ENCODE data around the gene KRT32. TPM values are rescaled to one million over a fixed set of nuclear protein-coding genes. Genes with fewer than 3 reads are reported as not detected.

The KRT32 gene
- total and polyA plus RNA-seq, 4 donors = not detected

DNA sequence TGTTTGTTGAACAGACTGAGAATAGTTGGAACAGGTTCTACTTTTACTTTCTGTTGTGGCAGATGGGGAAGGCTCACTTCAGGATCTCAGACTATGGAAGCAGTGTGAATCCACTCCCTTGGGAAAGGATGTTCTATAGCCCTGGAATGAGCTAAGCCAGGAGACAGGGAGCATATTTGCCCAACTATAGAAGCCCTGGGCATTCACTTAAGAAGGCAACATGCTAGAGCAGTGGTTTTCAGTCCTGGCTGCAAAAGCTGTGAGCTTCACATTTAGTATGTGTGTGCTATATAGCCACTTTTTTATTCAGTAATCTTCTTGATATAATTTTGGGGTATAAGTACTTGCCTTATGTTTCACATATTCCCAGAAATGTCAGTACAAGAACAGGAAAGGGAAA lies 1.2 kb upstream of the KRT32 start:
- Histone ChIP-seq H3K36me3 (ENCODE audit: control insufficient read depth, insufficient read depth, low read length) (no peaks in the 10 kb centered on the region), H3K4me3 (ENCODE audit: low read depth, low read length) (no peak overlapping the region), H3K4me1 (ENCODE audit: control insufficient read depth, insufficient read depth, low read length) (no peaks in the 10 kb centered on the region), H3K27me3 (ENCODE audit: control insufficient read depth, insufficient read depth, low read length) (no peaks in the 10 kb centered on the region), H3K9me3 (ENCODE audit: control insufficient read depth, insufficient read depth, low read length) (no peaks in the 10 kb centered on the region), H3K27ac (ENCODE audit: low read depth, low read length) (no peak overlapping the region)
- peak in 1 of 6 donors; percentile 58 for DNase-seq (ENCODE audit: low read depth in 4 of 6, low spot score in 6 of 6)

DNA sequence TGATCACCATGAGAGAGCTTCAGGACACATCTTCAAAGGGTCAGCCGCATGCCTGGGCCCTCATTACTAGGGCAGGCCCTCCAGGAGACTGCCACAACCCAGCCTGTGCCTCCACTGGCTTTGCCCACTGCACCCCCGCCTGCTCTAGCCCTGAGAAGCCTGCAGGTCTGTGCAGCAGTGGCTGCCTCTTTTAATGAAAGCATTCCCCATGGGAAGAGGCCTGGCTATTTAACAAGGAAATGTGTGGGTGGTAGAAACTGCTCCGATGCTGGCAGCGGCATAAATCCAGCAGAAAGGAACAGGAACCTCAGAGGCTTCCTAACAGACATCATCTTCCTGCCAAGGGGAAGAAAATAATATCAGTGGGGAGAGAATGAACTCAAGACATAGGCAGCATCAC lies 375 bp upstream of the KRT32 start:
- no peak overlapping the region for H3K27ac ChIP-seq (ENCODE audit: low read depth, low read length)
- 70% methylated on average over 2 of the region's 4 CpGs for WGBS (ENCODE audit: insufficient coverage)
- H3K4me3 ChIP-seq (ENCODE audit: low read depth, low read length) = no peak overlapping the region
- H3K27me3 ChIP-seq (ENCODE audit: control insufficient read depth, insufficient read depth, low read length) = no peaks in the 10 kb centered on the region
- H3K9me3 ChIP-seq (ENCODE audit: control insufficient read depth, insufficient read depth, low read length) = no peaks in the 10 kb centered on the region
- no peaks in the 10 kb centered on the region for H3K36me3 ChIP-seq (ENCODE audit: control insufficient read depth, insufficient read depth, low read length)
- no peaks in the 10 kb centered on the region for H3K4me1 ChIP-seq (ENCODE audit: control insufficient read depth, insufficient read depth, low read length)
- DNase-seq (ENCODE audit: low read depth in 4 of 6, low spot score in 6 of 6) = peak in 1 of 6 donors; percentile 10

DNA sequence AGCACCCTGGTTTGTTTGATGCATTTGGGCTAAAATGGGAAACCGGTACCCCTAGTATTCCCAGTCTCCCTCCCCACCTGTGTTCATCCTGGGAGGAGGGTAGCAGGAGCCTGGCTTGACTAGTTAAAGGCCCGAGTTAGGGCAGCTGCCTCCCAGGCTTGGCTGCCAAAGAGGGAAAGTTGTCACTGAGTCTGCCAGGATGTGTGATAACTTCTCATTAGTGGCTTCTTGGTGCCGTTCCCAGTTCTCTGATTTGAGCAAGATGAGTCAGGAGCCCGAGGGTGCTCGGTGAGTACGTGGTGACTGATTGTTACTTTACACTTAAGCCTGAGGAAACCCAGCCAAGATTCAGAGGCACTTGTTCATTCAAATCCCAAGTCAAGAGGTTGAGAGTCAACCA lies 2.5 kb downstream of the KRT32 start:
- peak in 2 of 6 donors; percentile 70 to 96 for DNase-seq (ENCODE audit: low read depth in 4 of 6, low spot score in 6 of 6)
- H3K27me3 ChIP-seq (ENCODE audit: control insufficient read depth, insufficient read depth, low read length) = no peaks in the 10 kb centered on the region
- H3K4me3 ChIP-seq (ENCODE audit: low read depth, low read length) = no peak overlapping the region
- no peaks in the 10 kb centered on the region for H3K9me3 ChIP-seq (ENCODE audit: control insufficient read depth, insufficient read depth, low read length)
- no peak overlapping the region for H3K27ac ChIP-seq (ENCODE audit: low read depth, low read length)
- 41% methylated on average over 5 of the region's 6 CpGs for WGBS (ENCODE audit: insufficient coverage)
- no peaks in the 10 kb centered on the region for H3K36me3 ChIP-seq (ENCODE audit: control insufficient read depth, insufficient read depth, low read length)
- H3K4me1 ChIP-seq (ENCODE audit: control insufficient read depth, insufficient read depth, low read length) = peaks cover 4% of the 10 kb centered on the region

DNA sequence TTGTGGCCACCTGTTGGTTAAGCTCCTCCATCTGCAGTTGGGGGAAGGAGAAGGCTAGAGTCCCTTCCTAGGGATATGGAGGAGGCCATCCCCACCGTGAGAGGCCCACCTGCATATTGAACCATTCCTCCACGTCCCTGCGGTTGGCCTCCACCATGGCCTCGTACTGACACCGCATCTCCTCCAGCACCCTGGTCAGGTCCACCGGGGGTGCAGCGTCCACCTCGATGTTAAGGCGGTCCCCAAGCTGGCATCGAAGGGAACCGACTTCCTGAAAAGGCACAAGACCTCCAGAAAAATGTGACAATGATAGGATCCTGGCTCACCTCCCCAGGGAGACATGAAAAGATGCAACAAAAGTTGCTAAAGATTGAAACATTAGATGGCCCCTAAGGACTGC lies 3.0 kb downstream of the KRT32 start:
- H3K9me3 ChIP-seq (ENCODE audit: control insufficient read depth, insufficient read depth, low read length) = no peaks in the 10 kb centered on the region
- no peak for DNase-seq (ENCODE audit: low read depth in 4 of 6, low spot score in 6 of 6)
- H3K27me3 ChIP-seq (ENCODE audit: control insufficient read depth, insufficient read depth, low read length) = no peaks in the 10 kb centered on the region
- no peak overlapping the region for H3K27ac ChIP-seq (ENCODE audit: low read depth, low read length)
- WGBS (ENCODE audit: insufficient coverage) = 94% methylated on average over 10 of the region's 11 CpGs
- H3K4me1 ChIP-seq (ENCODE audit: control insufficient read depth, insufficient read depth, low read length) = peaks cover 4% of the 10 kb centered on the region
- H3K36me3 ChIP-seq (ENCODE audit: control insufficient read depth, insufficient read depth, low read length) = no peaks in the 10 kb centered on the region
- no peak overlapping the region for H3K4me3 ChIP-seq (ENCODE audit: low read depth, low read length)

DNA sequence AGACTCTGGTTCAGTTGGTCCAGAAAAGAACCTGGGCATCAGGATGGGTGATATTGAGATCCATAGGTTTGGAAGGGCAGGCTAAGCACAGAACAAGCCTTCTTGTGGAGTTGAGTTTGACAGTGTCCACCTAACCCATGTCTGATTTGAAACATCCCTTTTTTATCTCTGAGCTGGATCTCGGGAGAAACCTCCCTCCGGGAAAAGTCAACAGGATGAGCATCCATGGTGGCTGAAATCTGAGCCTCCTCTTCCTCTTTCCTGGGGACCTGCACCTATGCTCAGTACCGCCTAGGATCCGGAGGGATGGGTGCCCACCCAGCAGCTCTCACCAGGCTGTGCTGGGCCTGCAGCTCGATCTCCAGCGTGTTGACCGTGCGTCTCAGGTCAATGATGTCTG lies 3.4 kb downstream of the KRT32 start:
- no peak for DNase-seq (ENCODE audit: low read depth in 4 of 6, low spot score in 6 of 6)
- H3K9me3 ChIP-seq (ENCODE audit: control insufficient read depth, insufficient read depth, low read length) = no peaks in the 10 kb centered on the region
- no peak overlapping the region for H3K27ac ChIP-seq (ENCODE audit: low read depth, low read length)
- H3K36me3 ChIP-seq (ENCODE audit: control insufficient read depth, insufficient read depth, low read length) = no peaks in the 10 kb centered on the region
- H3K27me3 ChIP-seq (ENCODE audit: control insufficient read depth, insufficient read depth, low read length) = no peaks in the 10 kb centered on the region
- peaks cover 4% of the 10 kb centered on the region for H3K4me1 ChIP-seq (ENCODE audit: control insufficient read depth, insufficient read depth, low read length)
- H3K4me3 ChIP-seq (ENCODE audit: low read depth, low read length) = no peak overlapping the region
- 97% methylated on average over 8 of the region's 8 CpGs for WGBS (ENCODE audit: insufficient coverage)

DNA sequence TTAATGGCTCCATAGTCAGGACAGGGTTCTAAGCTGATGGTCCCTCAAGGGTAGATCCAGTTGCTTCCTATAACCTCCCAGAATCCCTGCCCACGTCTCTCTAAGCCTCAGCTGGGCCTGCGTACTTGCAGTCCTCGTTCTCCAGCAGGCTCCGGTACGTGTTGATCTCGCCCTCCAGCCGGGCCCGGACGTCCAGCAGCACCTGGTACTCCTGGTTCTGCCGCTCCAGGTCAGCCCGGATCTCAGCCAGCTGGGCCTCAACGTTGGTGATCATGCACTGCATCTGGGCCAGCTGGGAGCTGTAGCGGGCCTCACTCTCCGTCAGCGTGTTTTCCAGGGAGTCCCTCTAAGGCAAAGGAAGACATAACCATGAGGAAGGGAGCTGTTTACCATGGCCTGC lies 4.5 kb downstream of the KRT32 start:
- Histone ChIP-seq H3K27ac (ENCODE audit: low read depth, low read length) (no peak overlapping the region), H3K9me3 (ENCODE audit: control insufficient read depth, insufficient read depth, low read length) (no peaks in the 10 kb centered on the region), H3K27me3 (ENCODE audit: control insufficient read depth, insufficient read depth, low read length) (no peaks in the 10 kb centered on the region), H3K36me3 (ENCODE audit: control insufficient read depth, insufficient read depth, low read length) (no peaks in the 10 kb centered on the region), H3K4me3 (ENCODE audit: low read depth, low read length) (no peak overlapping the region), H3K4me1 (ENCODE audit: control insufficient read depth, insufficient read depth, low read length) (peaks cover 4% of the 10 kb centered on the region)
- WGBS (ENCODE audit: insufficient coverage) = 81% methylated on average over 15 of the region's 15 CpGs
- no peak for DNase-seq (ENCODE audit: low read depth in 4 of 6, low spot score in 6 of 6)

DNA sequence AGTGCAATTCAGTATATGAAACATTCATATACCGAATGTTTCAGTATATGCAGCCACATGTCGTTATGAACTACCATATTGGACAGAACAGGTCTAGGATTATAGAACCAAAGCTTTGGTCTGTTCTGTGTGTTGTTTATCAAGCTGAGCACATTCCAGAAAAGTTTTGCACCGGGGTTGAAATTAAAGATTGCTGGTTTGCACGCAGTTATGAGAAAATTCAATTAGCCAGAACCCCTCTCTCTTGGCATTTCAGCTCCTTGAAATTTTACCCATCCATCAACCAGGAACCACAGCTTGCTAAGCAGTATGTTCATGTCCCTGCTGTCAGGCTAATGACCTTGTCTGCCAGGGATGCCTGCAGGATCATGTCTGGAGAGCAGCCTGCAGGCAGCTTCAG lies 9.5 kb downstream of the KRT32 start:
- WGBS (ENCODE audit: insufficient coverage) = 86% methylated on average over 2 of the region's 4 CpGs
- H3K4me3 ChIP-seq (ENCODE audit: low read depth, low read length) = no peak overlapping the region
- peak in 2 of 6 donors; percentile 13 to 74 for DNase-seq (ENCODE audit: low read depth in 4 of 6, low spot score in 6 of 6)
- H3K27ac ChIP-seq (ENCODE audit: low read depth, low read length) = no peak overlapping the region
- peaks cover 4% of the 10 kb centered on the region for H3K4me1 ChIP-seq (ENCODE audit: control insufficient read depth, insufficient read depth, low read length)
- H3K9me3 ChIP-seq (ENCODE audit: control insufficient read depth, insufficient read depth, low read length) = no peaks in the 10 kb centered on the region
- H3K27me3 ChIP-seq (ENCODE audit: control insufficient read depth, insufficient read depth, low read length) = no peaks in the 10 kb centered on the region
- H3K36me3 ChIP-seq (ENCODE audit: control insufficient read depth, insufficient read depth, low read length) = no peaks in the 10 kb centered on the region

DNA sequence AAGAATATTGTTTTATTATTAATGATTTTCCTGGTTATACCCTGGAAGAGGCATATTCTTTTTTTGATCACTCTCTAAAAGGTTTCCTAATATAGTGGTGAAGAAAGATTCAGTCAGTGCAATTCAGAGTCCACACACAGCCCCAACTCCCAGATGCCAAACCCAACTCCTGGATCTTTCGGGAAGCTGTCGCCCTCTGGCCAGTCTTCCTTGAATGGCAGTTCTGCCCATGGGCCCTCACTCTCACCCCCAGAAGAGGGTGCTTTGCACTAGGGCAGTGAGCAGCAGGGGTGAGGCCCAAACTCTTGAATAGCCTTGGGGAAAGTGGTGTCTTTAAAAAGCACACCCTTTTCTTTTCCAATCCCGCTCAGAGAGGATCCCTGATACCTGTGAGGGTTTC lies 11.0 kb downstream of the KRT32 start:
- WGBS (ENCODE audit: insufficient coverage) = no CpG with 5 or more reads among the region's 3 CpGs
- no peak overlapping the region for H3K27ac ChIP-seq (ENCODE audit: low read depth, low read length)
- no peaks in the 10 kb centered on the region for H3K36me3 ChIP-seq (ENCODE audit: control insufficient read depth, insufficient read depth, low read length)
- H3K27me3 ChIP-seq (ENCODE audit: control insufficient read depth, insufficient read depth, low read length) = no peaks in the 10 kb centered on the region
- H3K4me1 ChIP-seq (ENCODE audit: control insufficient read depth, insufficient read depth, low read length) = peaks cover 4% of the 10 kb centered on the region
- no peak for DNase-seq (ENCODE audit: low read depth in 4 of 6, low spot score in 6 of 6)
- no peaks in the 10 kb centered on the region for H3K9me3 ChIP-seq (ENCODE audit: control insufficient read depth, insufficient read depth, low read length)
- no peak overlapping the region for H3K4me3 ChIP-seq (ENCODE audit: low read depth, low read length)

DNA sequence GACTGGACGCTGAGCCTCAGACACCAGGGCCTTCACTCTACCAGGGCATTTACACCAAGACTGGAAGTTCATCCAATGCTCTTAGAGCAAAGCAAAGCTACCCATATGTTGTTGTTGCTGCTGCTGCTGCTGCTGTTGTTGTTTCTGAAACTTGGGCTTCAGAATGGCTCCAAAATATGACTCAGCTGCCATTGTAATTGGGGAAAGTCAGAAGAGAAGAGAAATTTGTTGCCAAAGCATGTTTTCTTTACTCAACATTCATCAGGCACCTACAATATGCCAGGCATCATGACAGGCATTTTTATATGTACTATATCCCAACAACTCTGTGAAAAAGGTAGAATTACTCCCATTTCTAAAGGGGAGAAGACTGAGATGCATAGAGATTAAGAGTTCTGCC lies 11.9 kb downstream of the KRT32 start:
- H3K36me3 ChIP-seq (ENCODE audit: control insufficient read depth, insufficient read depth, low read length) = no peaks in the 10 kb centered on the region
- WGBS (ENCODE audit: insufficient coverage) = no CpG with 5 or more reads among the region's 1 CpG
- H3K27me3 ChIP-seq (ENCODE audit: control insufficient read depth, insufficient read depth, low read length) = no peaks in the 10 kb centered on the region
- H3K27ac ChIP-seq (ENCODE audit: low read depth, low read length) = no peak overlapping the region
- H3K9me3 ChIP-seq (ENCODE audit: control insufficient read depth, insufficient read depth, low read length) = no peaks in the 10 kb centered on the region
- DNase-seq (ENCODE audit: low read depth in 4 of 6, low spot score in 6 of 6) = no peak
- H3K4me3 ChIP-seq (ENCODE audit: low read depth, low read length) = no peak overlapping the region
- peaks cover 4% of the 10 kb centered on the region for H3K4me1 ChIP-seq (ENCODE audit: control insufficient read depth, insufficient read depth, low read length)

DNA sequence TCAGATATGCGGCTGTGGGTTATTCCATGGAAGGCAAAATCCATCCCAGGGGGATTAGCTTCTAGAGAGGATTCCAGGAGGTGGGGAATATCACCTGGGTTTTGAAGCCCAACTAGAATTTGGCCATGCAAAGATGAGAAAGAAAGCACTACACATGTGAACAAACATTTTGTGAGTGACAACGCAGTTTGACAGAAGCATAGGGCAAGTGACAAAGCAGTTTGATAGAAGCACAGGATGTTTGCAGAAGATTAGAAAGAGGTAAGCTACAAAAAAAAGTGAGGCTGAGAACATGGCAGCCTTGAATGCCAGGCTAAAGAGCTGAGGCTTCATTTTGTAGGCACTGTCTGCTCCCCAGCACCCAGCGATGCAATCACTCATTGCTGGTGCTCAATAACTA lies 14.1 kb downstream of the KRT32 start:
- Histone ChIP-seq H3K36me3 (ENCODE audit: control insufficient read depth, insufficient read depth, low read length) (no peaks in the 10 kb centered on the region), H3K4me3 (ENCODE audit: low read depth, low read length) (no peak overlapping the region), H3K4me1 (ENCODE audit: control insufficient read depth, insufficient read depth, low read length) (no peaks in the 10 kb centered on the region), H3K27me3 (ENCODE audit: control insufficient read depth, insufficient read depth, low read length) (no peaks in the 10 kb centered on the region), H3K27ac (ENCODE audit: low read depth, low read length) (no peak overlapping the region), H3K9me3 (ENCODE audit: control insufficient read depth, insufficient read depth, low read length) (no peaks in the 10 kb centered on the region)
- WGBS (ENCODE audit: insufficient coverage) = 94% methylated on average over 2 of the region's 3 CpGs
- DNase-seq (ENCODE audit: low read depth in 4 of 6, low spot score in 6 of 6) = no peak

Data from spinal cord (tissue), 10 donors.